ENCODE measurements around the gene S100A14. TPM values are rescaled to one million over a fixed set of nuclear protein-coding genes. Genes with fewer than 3 reads are reported as not detected.
A peak's percentile ranks its signal among the peaks of the same experiment; 100 is the strongest.

The S100A14 gene
- total and polyA plus RNA-seq, 2 of the 13 experiments (the other 11 are each of a cell fraction or from before 2014, with no cell fraction given) = 1.4 to 7.7 TPM

GRCh38 chr1:153627715-153628626, 11.8 kb upstream of the S100A14 start, which contains the start of gene S100A1:
Gene S100A1, plus strand, starts transcription at chr1:153628434. Its CDS starts 2,088 bp downstream, at chr1:153630522.
- Histone ChIP-seq H3K9ac (ENCODE audit: insufficient read depth, low read depth, low read length) (peak within 1 kb of the TSS; percentile 78), H3K4me2 (ENCODE audit: low read depth, low read length) (peak within 1 kb of the TSS; percentile 91), H2AFZ (ENCODE audit: low read length) (peak within 1 kb of the TSS; percentile 63), H4K20me1 (ENCODE audit: insufficient read depth, low read length) (no peaks in the 10 kb centered on the region), H3K36me3 (replicated peaks in 1 of 2; ENCODE audit: control insufficient read depth in 1 of 2, insufficient read depth in 2 of 2, low read length in 2 of 2) (peaks cover 0 to 2% of the 10 kb centered on the region in 2 experiments; a peak in 2 of 5 replicates), H3K79me2 (ENCODE audit: insufficient read depth, low read length) (peaks cover 34% of the 10 kb centered on the region), H3K4me1 (ENCODE audit: insufficient read depth, low read length) (peaks cover 63% of the 10 kb centered on the region), H3K27me3 (ENCODE audit: control insufficient read depth in 1 of 2, insufficient read depth in 2 of 2, low read length in 2 of 2) (no peaks in the 10 kb centered on the region), H3K27ac (ENCODE audit: extremely low read length, insufficient read depth, low read length) (peak within 1 kb of the TSS; percentile 87), H3K4me3 (replicated peaks in 1 of 3; ENCODE audit: insufficient read depth in 1 of 3, low read depth in 2 of 3, low read length in 3 of 3) (peak within 1 kb of the TSS; percentile 72 to 84 (median 74)), H3K9me3 (ENCODE audit: low read length) (no peaks in the 10 kb centered on the region)
- FAIRE-seq (no peak), DNase-seq (ENCODE audit: low spot score) (peak; percentile 72), ATAC-seq (peak; percentile 68)
- ChIA-PET POLR2A (interaction anchor here (0.6 to 15.2 kb wide), 30 partner anchors 9 to 359 kb away, joined by 3 to 390 read pairs (median 6); partner anchors contain the start of genes INTS3, S100A14, S100A16 and S100A6), CTCF (ENCODE audit: low intra/inter-chr PET ratio, low total read pairs) (interaction anchor here (1.4 to 2.0 kb wide), 3 partner anchors 55 to 118 kb away, joined by 5 to 18 read pairs (median 7); no protein-coding TSS in a partner anchor)
- in situ Hi-C loops (cut with HindIII; ENCODE audit: extremely low pct_ligation_motif_present, low pct_unique_long_range_greater_than_20kb) (loop anchor here (5.0 kb wide), 2 partner anchors 56 to 121 kb away; no protein-coding TSS in a partner anchor), intact Hi-C loops (cut with micrococcal nuclease; ENCODE audit: unreplicated experiment) (loop anchor here (1.0 to 5.0 kb wide), 3 partner anchors 19 to 116 kb away; no protein-coding TSS in a partner anchor)
- BruUV-seq (replicated peaks) = no TSS peak
- 4% methylated on average over 8 of the region's 10 CpGs for WGBS (ENCODE audit: low lambda C conversion rate)
- TF ChIP-seq PCBP1 (IDR thresholded peaks at IDR 0.05; ENCODE audit: borderline replicate concordance, low read depth, low read length) = no peak
- TF ChIP-seq FOXA1 (IDR thresholded peaks at IDR 0.05) = no peak
- TF ChIP-seq FOXA1 (CRISPR knock-in tag; IDR thresholded peaks at IDR 0.05) = no peak
- no peak for TF ChIP-seq ONECUT2 (CRISPR knock-in tag; IDR thresholded peaks at IDR 0.05)
- no peak for TF ChIP-seq ZNF230 (CRISPR knock-in tag; IDR thresholded peaks at IDR 0.05)
- TF ChIP-seq ZSCAN5A (CRISPR knock-in tag; IDR thresholded peaks at IDR 0.05; ENCODE audit: borderline replicate concordance) = no peak
- TF ChIP-seq MIER3 (CRISPR knock-in tag; IDR thresholded peaks at IDR 0.05; ENCODE audit: borderline replicate concordance) = no peak
- TF ChIP-seq SMARCE1 (IDR thresholded peaks at IDR 0.05; ENCODE audit: borderline replicate concordance) = no peak
- no peak for TF ChIP-seq DNMT1 (CRISPR knock-in tag; IDR thresholded peaks at IDR 0.05)
- no peak for TF ChIP-seq SATB2 (CRISPR knock-in tag; IDR thresholded peaks at IDR 0.05)
- TF ChIP-seq NR3C1 (CRISPR knock-in tag; IDR thresholded peaks at IDR 0.05) = no peak
- TF ChIP-seq KDM5A (IDR thresholded peaks at IDR 0.05; ENCODE audit: borderline replicate concordance, low read length) = no peak
- TF ChIP-seq NPAS2 (CRISPR knock-in tag; IDR thresholded peaks at IDR 0.05; ENCODE audit: borderline replicate concordance) = no peak
- no peak for TF ChIP-seq KDM1A (CRISPR knock-in tag; IDR thresholded peaks at IDR 0.05)
- no peak for TF ChIP-seq ZBED4 (CRISPR knock-in tag; IDR thresholded peaks at IDR 0.05; ENCODE audit: borderline replicate concordance)
- no peak for TF ChIP-seq ZNF484 (CRISPR knock-in tag; IDR thresholded peaks at IDR 0.05; ENCODE audit: borderline replicate concordance, low read depth)
- TF ChIP-seq ZBTB25 (CRISPR knock-in tag; IDR thresholded peaks at IDR 0.05) = no peak

Data from HepG2 (cell line).